Psoas muscle (tissue), 8 donors: Measurements from ENCODE around the gene ASNSD1. TPM values are rescaled to one million over a fixed set of nuclear protein-coding genes. Genes with fewer than 3 reads are reported as not detected.
"Not testable (repeated sequence)": the region's sequence is repeated elsewhere in the genome, so short reads cannot be mapped to it uniquely, and the experiment has no call there.

Source experiments
- ATAC-seq, 4 donors: fragments of 200-7000 bp; cut with Tn5 transposase; one replicate each; pipeline ENCODE4 v1.9.1; 2020; ENCODE audit warnings: moderate library complexity in 3 of 4, mild to moderate bottlenecking in 2 of 4
- DNase-seq, 2 donors: peaks; one replicate each; pipeline ENCODE4 v3.0.0-alpha.2; 2020
- H3K27ac ChIP-seq: fragments of 200-600 bp; one replicate; pipeline ENCODE4 v1.8.0; 2022
- H3K27me3 ChIP-seq, 3 donors: fragments of 200-600 bp in 1 of 3; one replicate each; pipeline versions ENCODE4 v1.6.1 to v1.8.0; 2013 to 2022; ENCODE audit warnings: low read length in 2 of 3, mild to moderate bottlenecking in 2 of 3, moderate library complexity in 1 of 3; ENCODE audit not compliant: insufficient read depth in 3 of 3
- H3K36me3 ChIP-seq, 2 donors: fragments of 200-600 bp in 1 of 2; one replicate each; pipeline versions ENCODE4 v1.6.1 to v1.8.0; 2013 to 2022; ENCODE audit warnings: low read depth in 1 of 2, mild to moderate bottlenecking in 1 of 2, moderate library complexity in 1 of 2; ENCODE audit not compliant: insufficient read depth in 1 of 2
- H3K4me1 ChIP-seq: fragments of 200-600 bp; one replicate; pipeline ENCODE4 v1.8.0; 2022
- H3K4me3 ChIP-seq: fragments of 200-600 bp; one replicate; pipeline ENCODE4 v1.8.0; 2022; ENCODE audit warnings: mild to moderate bottlenecking
- H3K9me3 ChIP-seq: fragments of 200-600 bp; one replicate; pipeline ENCODE4 v1.8.0; 2022
- WGBS, 3 donors: extraction: QIAGEN DNeasy Blood & Tissue Kit; methylation state at CpG; one replicate each; pipeline versions ENCODE4 v1.1.6 to v1.1.7; 2013; 5-methylcytosine and 5-hydroxymethylcytosine counted together
- intact Hi-C, 2 donors: fragments of 100-400 bp; cut with DNase I; formaldehyde crosslinking; loops; one replicate each; pipeline versions ENCODE4 v1.11.0 to v1.14.2; 2022
- polyA plus RNA-seq, 3 donors: library from polyadenylated mRNA; stranded (reverse); fragments of 200-250 nt; gene quantifications; one replicate each; pipeline ENCODE4 v1.2.3, GENCODE V29; 2013
- total RNA-seq, 4 donors: library from RNA; stranded (reverse); fragmentation: NEBNext Ultra II Directional in 2 of 4; extraction: Animal tissue kit (Norgen Biotek cat#: 25700) in 2 of 4; gene quantifications; one replicate each; pipeline versions ENCODE4 v1.2.1 to v1.2.4, GENCODE V29; 2021 to 2023
- TF ChIP-seq, protein P1 (sequence below): fragments of 200-600 bp; IDR thresholded peaks from one replicate; pipeline ENCODE4 v1.8.0; 2022; ENCODE audit warnings: antibody characterized with exemption
- donor health status: healthy with polysubstance abuse.
- donor health status: DM: no; HTN: no; CAD: no; lungs with moderate emphysema.
- donor health status: Bipolar disorder and iron deficiency.
- donor health status: healthy.
- donor health status: DM: yes; HTN: yes; CAD: no.
- donor health status: DM: no; HTN: no; CAD: no.
- donor health status: DM: no; HTN: no; CAD: no.
- donor health status: DM: yes; HTN: yes; CAD: no.

Gene ASNSD1
- total and polyA plus RNA-seq, 7 donors = 50.8 to 148 (median 66.0) TPM

DNA sequence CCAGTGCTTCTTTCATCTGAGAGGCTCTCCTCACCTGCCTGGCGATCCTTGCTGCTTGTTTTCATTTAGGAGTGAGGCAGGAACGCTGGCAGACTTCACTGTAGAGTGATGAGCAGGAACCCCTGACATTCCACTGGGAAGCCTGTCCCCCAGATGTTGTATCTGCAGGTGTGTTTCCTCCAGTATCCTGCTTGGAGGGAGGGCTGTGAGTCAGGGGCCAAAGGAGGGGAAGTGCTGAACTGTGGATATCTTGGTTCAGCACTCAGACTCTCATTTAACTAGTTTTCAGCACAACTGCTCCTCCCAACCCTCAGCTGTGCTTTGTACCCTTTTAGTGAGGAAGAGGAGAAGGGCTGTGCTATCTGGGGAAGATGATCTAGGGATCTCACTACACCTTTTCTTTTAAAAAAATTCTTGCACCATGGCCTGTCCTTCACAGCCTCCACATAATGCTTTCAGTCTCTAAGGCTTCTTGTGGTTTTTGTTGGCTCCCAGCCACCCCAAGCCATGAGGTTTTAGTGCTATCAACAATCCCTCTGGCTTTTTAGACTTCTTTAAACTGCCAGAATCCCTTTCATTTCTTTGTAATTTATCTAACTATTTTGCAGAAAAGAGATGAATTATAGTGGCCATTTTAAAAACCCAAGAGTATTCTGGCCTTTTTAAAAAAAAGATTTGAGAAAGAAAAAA lies 24.4 kb downstream of the ASNSD1 start:
- 50 to 67% (median 63%) methylated on average over 2 of the region's 2 CpGs for WGBS, 3 donors
- TF ChIP-seq, protein P1, sequence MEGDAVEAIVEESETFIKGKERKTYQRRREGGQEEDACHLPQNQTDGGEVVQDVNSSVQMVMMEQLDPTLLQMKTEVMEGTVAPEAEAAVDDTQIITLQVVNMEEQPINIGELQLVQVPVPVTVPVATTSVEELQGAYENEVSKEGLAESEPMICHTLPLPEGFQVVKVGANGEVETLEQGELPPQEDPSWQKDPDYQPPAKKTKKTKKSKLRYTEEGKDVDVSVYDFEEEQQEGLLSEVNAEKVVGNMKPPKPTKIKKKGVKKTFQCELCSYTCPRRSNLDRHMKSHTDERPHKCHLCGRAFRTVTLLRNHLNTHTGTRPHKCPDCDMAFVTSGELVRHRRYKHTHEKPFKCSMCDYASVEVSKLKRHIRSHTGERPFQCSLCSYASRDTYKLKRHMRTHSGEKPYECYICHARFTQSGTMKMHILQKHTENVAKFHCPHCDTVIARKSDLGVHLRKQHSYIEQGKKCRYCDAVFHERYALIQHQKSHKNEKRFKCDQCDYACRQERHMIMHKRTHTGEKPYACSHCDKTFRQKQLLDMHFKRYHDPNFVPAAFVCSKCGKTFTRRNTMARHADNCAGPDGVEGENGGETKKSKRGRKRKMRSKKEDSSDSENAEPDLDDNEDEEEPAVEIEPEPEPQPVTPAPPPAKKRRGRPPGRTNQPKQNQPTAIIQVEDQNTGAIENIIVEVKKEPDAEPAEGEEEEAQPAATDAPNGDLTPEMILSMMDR = no peak
- no peak for ATAC-seq
- Histone ChIP-seq H3K4me3 (no peak overlapping the region), H3K27ac (no peak overlapping the region), H3K36me3 (peaks cover 0 to 8% of the 10 kb centered on the region in 2 donors), H3K27me3 (no peaks in the 10 kb centered on the region), H3K4me1 (peaks cover 3% of the 10 kb centered on the region), H3K9me3 (no peaks in the 10 kb centered on the region)
- intact Hi-C loops = no loop called here
- DNase-seq = no peak

DNA sequence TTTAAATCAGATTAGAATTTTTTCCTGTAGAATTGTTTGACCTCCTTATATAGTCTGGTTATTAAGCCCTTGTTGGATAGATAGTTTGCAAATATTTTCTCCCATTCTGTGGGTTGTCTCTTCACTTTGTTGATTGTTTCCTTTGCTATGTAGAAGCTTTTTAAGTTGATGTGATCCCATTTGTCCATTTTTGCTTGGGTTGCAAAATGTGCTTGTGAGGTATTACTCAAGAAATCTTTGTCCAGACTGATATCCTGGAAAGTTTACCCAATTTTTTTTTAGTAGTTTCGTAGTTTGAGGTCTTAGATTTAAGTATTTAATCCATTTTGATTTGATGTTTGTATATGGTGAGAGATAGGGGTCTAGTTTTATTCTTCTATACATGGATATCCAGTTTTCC lies 26.5 kb downstream of the ASNSD1 start:
- ATAC-seq, H3K27me3 ChIP-seq, H3K4me3 ChIP-seq, DNase-seq, intact Hi-C loops, H3K9me3 ChIP-seq, H3K4me1 ChIP-seq, H3K27ac ChIP-seq: not testable (repeated sequence)
- H3K36me3 ChIP-seq = peaks cover 0 to 15% of the 10 kb centered on the region in 2 donors
- WGBS, 3 donors = 91 to 97% (median 97%) methylated on average over 1 of the region's 1 CpG

DNA sequence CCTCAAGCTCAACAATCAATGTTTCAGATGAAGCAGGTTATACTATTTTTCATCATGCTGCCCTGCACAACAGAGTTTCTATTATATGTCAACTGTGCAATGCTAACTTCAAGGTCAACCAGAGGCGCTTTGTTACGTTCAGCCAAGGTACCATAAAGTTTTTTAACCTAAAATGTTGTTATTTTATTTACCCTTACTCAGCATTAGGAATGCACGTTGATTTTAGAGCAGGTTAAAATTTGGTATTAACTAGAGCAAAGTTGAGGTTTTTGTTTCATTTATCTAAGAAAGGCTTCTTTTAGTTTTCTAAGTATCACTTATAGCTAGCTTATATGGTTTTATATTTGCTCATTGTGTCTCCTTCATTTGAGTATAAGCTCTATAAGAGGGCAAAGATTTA lies 35.0 kb downstream of the ASNSD1 start:
- no peak for ATAC-seq

DNA sequence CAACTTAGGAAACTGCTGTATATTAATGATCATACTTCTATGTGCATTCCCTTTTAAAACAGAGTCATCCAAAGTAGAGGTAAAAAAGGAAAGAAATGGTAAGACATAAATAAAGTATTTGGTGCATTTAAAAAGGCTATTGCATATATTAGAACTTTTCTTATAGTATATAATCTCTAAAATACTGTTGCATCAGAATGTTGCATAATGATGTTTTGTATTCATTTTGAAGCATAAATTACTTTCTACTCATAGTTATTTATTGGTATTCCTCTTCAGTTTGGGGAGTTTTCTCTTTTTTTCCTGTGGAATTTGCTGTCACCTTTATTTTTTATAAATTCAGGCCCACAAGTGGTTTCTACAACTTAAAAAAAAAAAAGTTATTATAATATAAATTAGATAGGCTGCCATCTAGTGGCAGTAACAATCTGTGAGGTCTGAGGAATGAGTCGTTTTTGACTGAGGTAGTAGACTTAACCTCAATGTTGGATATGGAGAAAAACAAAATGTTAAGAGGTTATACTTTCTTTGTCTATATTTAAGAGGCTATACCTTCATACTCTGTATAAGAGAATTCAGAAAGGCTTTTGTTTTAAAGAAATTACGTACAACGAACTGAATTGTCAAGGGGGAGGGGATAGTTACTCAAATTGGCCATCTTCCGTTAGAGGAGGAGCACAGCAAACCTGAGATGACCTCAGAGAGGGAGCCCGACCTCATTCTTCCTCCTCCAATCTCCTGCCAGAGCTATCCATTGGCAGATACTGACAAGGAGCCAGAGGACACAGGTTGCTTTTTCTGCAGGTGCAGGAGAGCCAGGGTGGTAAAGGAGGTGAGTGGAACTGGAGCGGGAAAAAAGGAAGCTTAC lies 37.0 kb downstream of the ASNSD1 start:
- 25 to 30% (median 26%) methylated on average over 6 of the region's 6 CpGs for WGBS, 3 donors
- DNase-seq = no peak
- H3K27ac ChIP-seq = peak overlapping the region; percentile 48

More for the DNA sequence above, 35.0 kb downstream of the ASNSD1 start:
- no peaks in the 10 kb centered on the region for H3K4me1 ChIP-seq
- no peak overlapping the region for H3K4me3 ChIP-seq
- H3K36me3 ChIP-seq = peaks cover 0 to 8% of the 10 kb centered on the region in 2 donors
- DNase-seq = no peak
- TF ChIP-seq, protein P1 = no peak
- 89 to 94% (median 92%) methylated on average over 3 of the region's 3 CpGs for WGBS, 3 donors
- intact Hi-C loops = loop anchor here in 1 of 2 donors (5.0 kb wide), 1 partner anchor 34 kb away; the partner anchor contains the start of gene ASNSD1
- no peak overlapping the region for H3K27ac ChIP-seq
- H3K9me3 ChIP-seq = no peaks in the 10 kb centered on the region
- no peaks in the 10 kb centered on the region for H3K27me3 ChIP-seq

More for the DNA sequence above, 37.0 kb downstream of the ASNSD1 start:
- TF ChIP-seq, protein P1 = peak; percentile 76
- ATAC-seq = peak; percentile 63 to 89 (median 68)
- Histone ChIP-seq H3K9me3 (no peaks in the 10 kb centered on the region), H3K4me1 (no peaks in the 10 kb centered on the region), H3K27me3 (no peaks in the 10 kb centered on the region), H3K4me3 (peak overlapping the region; percentile 39), H3K36me3 (no peaks in the 10 kb centered on the region)
- intact Hi-C loops = loop anchor here (1.0 to 5.0 kb wide), 2 partner anchors 36 to 37 kb away; partner anchors contain the start of gene ASNSD1 (in 2 of the 2)
